Activated CD4-positive, alpha-beta T cell treated with anti-CD3 and anti-CD28 coated beads, Interleukin-2, amount 50 U/mL, for 1 hour (primary cell): ENCODE results near the gene LDHAL6B.

Source experiments
- DNase-seq: peaks from one replicate; pipeline ENCODE4 v3.0.0-alpha.2; 2020

The LDHAL6B gene

GRCh38 chr15:59178151-59178695 is 28.4 kb upstream of the LDHAL6B start:
- DNase-seq: no peak

- DNase-seq: no peak
Observed at GRCh38 chr15:59179717-59180116, 26.9 kb upstream of the LDHAL6B start.

GRCh38 chr15:59180945-59181600 is 25.6 kb upstream of the LDHAL6B start:
- DNase-seq: no peak

- DNase-seq: no peak
Observed at GRCh38 chr15:59185725-59186124, 20.9 kb upstream of the LDHAL6B start.

GRCh38 chr15:59186501-59186900 is 20.1 kb upstream of the LDHAL6B start:
- DNase-seq: no peak

- DNase-seq: no peak
Observed at GRCh38 chr15:59189241-59189640, 17.4 kb upstream of the LDHAL6B start.

- no peak for DNase-seq
Observed at GRCh38 chr15:59190291-59190690, 16.4 kb upstream of the LDHAL6B start.

- DNase-seq: no peak
Observed at GRCh38 chr15:59191855-59192237, 14.8 kb upstream of the LDHAL6B start.

GRCh38 chr15:59194639-59195325 is 11.9 kb upstream of the LDHAL6B start:
- no peak for DNase-seq

GRCh38 chr15:59196416-59196815 is 10.2 kb upstream of the LDHAL6B start:
- no peak for DNase-seq

GRCh38 chr15:59197454-59197853 is 9.2 kb upstream of the LDHAL6B start:
- DNase-seq: no peak

- DNase-seq: no peak
Observed at GRCh38 chr15:59199626-59200465, 6.8 kb upstream of the LDHAL6B start.

GRCh38 chr15:59200560-59200959 is 6.1 kb upstream of the LDHAL6B start:
- DNase-seq: no peak

GRCh38 chr15:59203008-59203407 is 3.6 kb upstream of the LDHAL6B start:
- DNase-seq: no peak

GRCh38 chr15:59203657-59204056 is 3.0 kb upstream of the LDHAL6B start:
- DNase-seq: no peak

GRCh38 chr15:59205839-59206622 is 612 bp upstream of the LDHAL6B start:
- no peak for DNase-seq

- DNase-seq: no peak
Observed at GRCh38 chr15:59208613-59209249, 2.1 kb downstream of the LDHAL6B start.

- no peak for DNase-seq
Observed at GRCh38 chr15:59210186-59210585, 3.5 kb downstream of the LDHAL6B start.

GRCh38 chr15:59216911-59217310 is 10.3 kb downstream of the LDHAL6B start:
- no peak for DNase-seq

- DNase-seq: no peak
Observed at GRCh38 chr15:59217876-59218498, 11.3 kb downstream of the LDHAL6B start.

- DNase-seq: no peak
Observed at GRCh38 chr15:59218710-59219109, 12.1 kb downstream of the LDHAL6B start.
